Activated CD4-positive, alpha-beta T cell treated with anti-CD3 and anti-CD28 coated beads, Interleukin-2, amount 10 ng/mL, durations not matched to agents 7 days and 5 days (primary cell): ENCODE results near the gene DESI1. TPM values are rescaled to one million over a fixed set of nuclear protein-coding genes. Genes with fewer than 3 reads are reported as not detected.
A peak's percentile ranks its signal among the peaks of the same experiment; 100 is the strongest.
"Not testable (repeated sequence)": the region's sequence is repeated elsewhere in the genome, so short reads cannot be mapped to it uniquely, and the experiment has no call there.

Experiments
- CTCF ChIA-PET: fragments of 350-600 bp; sonication (Branson Sonifier 250); formaldehyde crosslinking; loops from one replicate; lab custom pipeline; 2021; ENCODE audit warnings: antibody characterized with exemption; lab: Charles Lee
- POLR2A ChIA-PET: fragments of 350-600 bp; sonication (Branson Sonifier 250); formaldehyde crosslinking; loops from one replicate; lab custom pipeline; 2021; ENCODE audit warnings: antibody characterized with exemption; lab: Charles Lee
- DNase-seq: peaks from one replicate; pipeline ENCODE4 v3.0.0-alpha.2; 2020
- H3K27ac Mint-ChIP-seq: one replicate; pipeline ENCODE4 v1.8.0; 2021; ENCODE audit warnings: mild to moderate bottlenecking, moderate library complexity, mixed read lengths
- H3K27me3 Mint-ChIP-seq: one replicate; pipeline ENCODE4 v1.8.0; 2021; ENCODE audit warnings: mixed read lengths
- H3K36me3 Mint-ChIP-seq: one replicate; pipeline ENCODE4 v1.8.0; 2021; ENCODE audit warnings: low read depth, mixed read lengths
- H3K4me1 Mint-ChIP-seq: one replicate; pipeline ENCODE4 v1.8.0; 2021; ENCODE audit warnings: mixed read lengths
- H3K4me3 Mint-ChIP-seq: one replicate; pipeline ENCODE4 v1.8.0; 2021; ENCODE audit warnings: mild to moderate bottlenecking, moderate library complexity, mixed read lengths
- H3K9me3 Mint-ChIP-seq: one replicate; pipeline ENCODE4 v1.8.0; 2021; ENCODE audit warnings: mixed read lengths
- total RNA-seq, 2 experiments: library from RNA; stranded (reverse); gene quantifications; one replicate each; pipeline ENCODE4 v1.2.3, GENCODE V29; 2021

DESI1 gene
- total RNA-seq, 2 experiments from 2014 or later, result 30.8 to 32.5 TPM

DNA sequence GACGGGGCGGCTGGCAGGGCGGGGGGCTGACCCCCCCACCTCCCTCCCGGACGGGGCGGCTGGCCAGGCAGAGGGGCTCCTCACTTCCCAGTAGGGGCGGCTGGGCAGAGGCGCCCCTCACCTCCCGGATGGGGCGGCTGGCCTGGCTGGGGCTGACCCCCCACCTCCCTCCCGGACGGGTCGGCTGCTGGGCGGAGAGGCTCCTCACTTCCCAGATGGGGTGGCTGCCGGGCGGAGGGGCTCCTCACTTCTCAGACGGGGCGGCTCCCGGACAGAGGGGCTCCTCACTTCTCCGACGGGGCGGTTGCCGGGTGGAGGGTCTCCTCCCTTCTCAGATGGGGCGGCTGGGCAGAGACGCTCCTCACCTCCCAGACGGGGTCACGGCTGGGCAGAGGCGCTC lies 10.3 kb upstream of the DESI1 start:
- CTCF ChIA-PET, H3K27me3 Mint-ChIP-seq, H3K27ac Mint-ChIP-seq, H3K4me3 Mint-ChIP-seq, DNase-seq, H3K4me1 Mint-ChIP-seq, POLR2A ChIA-PET, H3K9me3 Mint-ChIP-seq: not testable (repeated sequence)
- H3K36me3 Mint-ChIP-seq, result peaks cover 53% of the 10 kb centered on the region

DNA sequence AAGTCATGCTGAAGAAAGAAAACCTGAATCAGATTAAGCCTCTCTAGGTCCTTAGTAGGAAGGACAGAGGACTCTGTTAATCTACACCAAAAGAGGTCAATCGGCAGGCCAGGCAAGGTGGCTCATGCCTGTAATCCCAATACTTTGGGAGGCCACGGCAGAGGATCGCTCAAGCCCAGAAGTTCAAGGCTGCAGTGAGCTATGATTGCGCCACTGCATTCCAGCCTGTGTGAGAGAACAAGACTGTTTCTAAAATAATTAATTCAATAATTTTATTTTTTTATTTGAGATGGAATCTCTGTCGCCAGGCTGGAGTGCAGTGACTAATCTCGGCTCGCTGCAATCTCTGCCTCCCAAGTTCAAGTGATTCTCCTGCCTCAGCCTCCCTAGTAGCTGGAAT lies 4.7 kb upstream of the DESI1 start:
- Mint-ChIP-seq H3K9me3 (no peaks in the 10 kb centered on the region), H3K27me3 (no peaks in the 10 kb centered on the region), H3K4me1 (peaks cover 16% of the 10 kb centered on the region), H3K36me3 (peaks cover 51% of the 10 kb centered on the region), H3K4me3 (no peak overlapping the region), H3K27ac (no peak overlapping the region)
- ChIA-PET POLR2A (no interaction called here), CTCF (interaction anchor here (0.5 to 1.4 kb wide), 5 partner anchors 21 to 789 kb away, joined by 3 to 8 read pairs (median 3); no protein-coding TSS in a partner anchor)
- no peak for DNase-seq

DNA sequence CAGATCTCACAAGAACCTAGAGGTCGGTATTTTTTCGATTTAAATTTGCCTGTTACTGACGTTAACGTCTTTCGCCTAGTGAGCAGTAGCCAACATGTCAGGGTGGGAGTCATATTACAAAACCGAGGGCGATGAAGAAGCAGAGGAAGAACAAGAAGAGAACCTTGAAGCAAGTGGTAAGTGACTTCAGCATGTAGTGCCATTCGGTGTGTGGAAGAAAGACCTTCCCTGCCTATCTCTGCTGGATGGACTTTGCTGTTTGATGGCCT lies 1.0 kb upstream of the DESI1 start:
- no peak for DNase-seq
- H3K36me3 Mint-ChIP-seq, result peaks cover 23% of the 10 kb centered on the region
- peak overlapping the region; percentile 98 for H3K27ac Mint-ChIP-seq
- CTCF ChIA-PET, result interaction anchor here (0.6 kb wide), 1 partner anchor 82 kb away, joined by 3 read pairs; no protein-coding TSS in a partner anchor
- H3K4me3 Mint-ChIP-seq, result peak overlapping the region; percentile 97
- POLR2A ChIA-PET, result interaction anchor here (0.6 to 1.2 kb wide), 2 partner anchors 43 to 46 kb away, joined by 3 read pairs; no protein-coding TSS in a partner anchor
- H3K9me3 Mint-ChIP-seq, result no peaks in the 10 kb centered on the region
- H3K27me3 Mint-ChIP-seq, result no peaks in the 10 kb centered on the region
- H3K4me1 Mint-ChIP-seq, result peaks cover 38% of the 10 kb centered on the region

DNA sequence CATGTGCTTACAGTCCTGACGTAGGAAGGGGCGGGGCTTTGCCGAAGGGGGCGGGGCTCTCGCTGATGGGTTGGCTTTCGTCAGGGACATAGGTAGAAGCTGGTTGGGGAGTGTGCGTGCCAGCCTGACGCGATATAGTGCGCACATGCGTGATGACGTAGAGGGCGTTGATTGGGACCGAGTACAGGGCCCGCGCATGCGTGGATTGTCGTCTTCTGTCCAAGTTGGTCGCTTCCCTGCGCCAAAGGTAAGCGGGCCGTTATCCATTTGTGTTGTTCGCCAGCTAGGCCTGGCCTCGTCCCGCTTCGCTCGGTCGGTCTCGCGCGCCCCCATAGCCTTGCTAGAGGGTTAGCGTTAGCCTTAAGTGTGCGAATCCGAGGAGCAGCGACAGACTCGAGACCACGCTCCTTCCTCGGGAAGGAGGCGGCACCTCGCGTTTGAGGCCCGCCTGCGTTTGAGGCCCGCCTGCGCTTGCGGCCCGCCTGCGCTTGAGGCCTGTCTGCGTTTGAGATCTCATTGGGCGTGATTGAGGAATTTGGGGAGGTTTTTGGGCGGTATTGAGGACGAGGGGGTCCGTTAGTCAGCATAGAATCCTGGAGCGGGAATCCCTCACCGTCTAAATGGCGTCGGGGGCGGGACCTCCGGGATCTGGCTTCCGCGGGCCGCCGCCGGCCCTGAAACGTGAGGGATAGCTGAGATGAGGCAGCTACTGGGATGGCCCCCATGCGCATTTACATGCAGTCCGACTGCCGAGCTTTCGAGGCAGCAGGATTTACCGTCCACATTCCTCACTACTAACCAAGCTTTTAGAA lies 462 bp upstream of the DESI1 start, which contains the start of gene XRCC6:
XRCC6 (plus strand) TSS at position 197 of the 812 bp plus-strand sequence. CDS start 710 bp downstream, outside the sequence.
- DNase-seq, result peak; percentile 100
- Mint-ChIP-seq H3K9me3 (no peaks in the 10 kb centered on the region), H3K36me3 (peaks cover 25% of the 10 kb centered on the region), H3K27ac (peak within 1 kb of the TSS; percentile 98), H3K27me3 (no peaks in the 10 kb centered on the region), H3K4me1 (peaks cover 41% of the 10 kb centered on the region), H3K4me3 (peak within 1 kb of the TSS; percentile 97)
- ChIA-PET CTCF (interaction anchor here (0.6 to 0.8 kb wide), 3 partner anchors 46 to 83 kb away, joined by 3 read pairs; no protein-coding TSS in a partner anchor), POLR2A (interaction anchor here (0.6 to 2.7 kb wide), 8 partner anchors 18 to 669 kb away, joined by 3 to 8 read pairs (median 3); partner anchors contain the start of genes PMM1, RANGAP1 and TEF)

DNA sequence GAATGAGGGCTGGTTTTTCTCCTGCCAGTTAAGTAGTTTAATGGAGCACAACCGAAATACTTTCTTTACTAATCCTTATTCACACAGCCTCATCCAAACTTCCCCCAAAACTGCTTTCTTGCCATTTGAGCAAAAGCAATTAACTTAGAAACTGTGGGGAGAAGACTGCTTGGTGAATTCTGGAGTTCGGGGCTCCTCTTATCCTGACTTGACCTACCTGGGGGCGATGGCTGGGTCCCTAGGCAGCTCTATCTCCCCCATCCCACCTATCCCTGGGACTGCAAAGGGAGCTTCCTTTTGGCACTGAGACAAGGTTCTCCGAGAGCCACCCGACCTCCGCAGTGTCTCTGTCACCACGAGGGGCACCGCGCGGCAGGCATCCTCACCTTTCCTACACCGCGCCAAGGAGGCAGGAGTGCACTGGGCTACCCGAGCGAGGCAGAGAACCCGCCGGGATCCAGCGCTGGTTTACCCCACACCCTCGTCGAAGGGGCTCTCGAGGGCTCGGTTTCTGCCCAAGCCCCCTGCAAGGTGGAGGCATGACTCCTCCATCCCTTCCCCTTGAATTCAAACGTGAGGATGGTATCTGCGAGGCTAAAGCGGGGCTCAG lies 759 bp downstream of the DESI1 start:
- peak overlapping the region; percentile 98 for H3K27ac Mint-ChIP-seq
- no peaks in the 10 kb centered on the region for H3K27me3 Mint-ChIP-seq
- ChIA-PET POLR2A (interaction anchor here (2.7 kb wide), 1 partner anchor 30 kb away, joined by 8 read pairs; the partner anchor contains the start of gene PMM1), CTCF (interaction anchor here (0.6 to 1.8 kb wide), 4 partner anchors 23 to 95 kb away, joined by 3 to 7 read pairs (median 4); no protein-coding TSS in a partner anchor)
- peak; percentile 50 for DNase-seq
- H3K9me3 Mint-ChIP-seq, result no peaks in the 10 kb centered on the region
- H3K4me1 Mint-ChIP-seq, result peaks cover 43% of the 10 kb centered on the region
- H3K36me3 Mint-ChIP-seq, result peaks cover 21% of the 10 kb centered on the region
- H3K4me3 Mint-ChIP-seq, result peak overlapping the region; percentile 97

DNA sequence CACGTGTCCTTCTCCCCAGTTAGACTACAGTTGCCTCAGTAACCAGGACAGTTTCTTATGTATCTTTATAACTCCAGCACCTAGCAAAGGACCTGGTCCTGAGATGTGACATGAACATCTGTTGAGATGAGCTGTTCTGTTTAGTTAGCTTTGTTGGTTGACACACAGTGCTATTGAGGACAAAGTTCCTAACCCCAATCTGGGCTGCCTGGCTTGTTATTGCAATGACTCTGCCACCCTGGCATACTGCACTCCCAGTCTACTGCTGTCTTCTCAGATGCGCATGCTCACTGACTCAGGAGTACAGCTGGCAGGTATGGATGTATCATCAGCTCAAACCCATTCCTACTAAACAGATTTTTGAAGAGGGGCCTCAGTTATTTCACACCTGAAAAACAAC lies 7.4 kb downstream of the DESI1 start:
- CTCF ChIA-PET, result interaction anchor here (0.8 kb wide), 1 partner anchor 37 kb away, joined by 3 read pairs; no protein-coding TSS in a partner anchor
- H3K27me3 Mint-ChIP-seq, result no peaks in the 10 kb centered on the region
- H3K4me3 Mint-ChIP-seq, result no peak overlapping the region
- no peaks in the 10 kb centered on the region for H3K9me3 Mint-ChIP-seq
- POLR2A ChIA-PET, result no interaction called here
- peaks cover 13% of the 10 kb centered on the region for H3K36me3 Mint-ChIP-seq
- H3K4me1 Mint-ChIP-seq, result peaks cover 16% of the 10 kb centered on the region
- no peak overlapping the region for H3K27ac Mint-ChIP-seq
- no peak for DNase-seq

DNA sequence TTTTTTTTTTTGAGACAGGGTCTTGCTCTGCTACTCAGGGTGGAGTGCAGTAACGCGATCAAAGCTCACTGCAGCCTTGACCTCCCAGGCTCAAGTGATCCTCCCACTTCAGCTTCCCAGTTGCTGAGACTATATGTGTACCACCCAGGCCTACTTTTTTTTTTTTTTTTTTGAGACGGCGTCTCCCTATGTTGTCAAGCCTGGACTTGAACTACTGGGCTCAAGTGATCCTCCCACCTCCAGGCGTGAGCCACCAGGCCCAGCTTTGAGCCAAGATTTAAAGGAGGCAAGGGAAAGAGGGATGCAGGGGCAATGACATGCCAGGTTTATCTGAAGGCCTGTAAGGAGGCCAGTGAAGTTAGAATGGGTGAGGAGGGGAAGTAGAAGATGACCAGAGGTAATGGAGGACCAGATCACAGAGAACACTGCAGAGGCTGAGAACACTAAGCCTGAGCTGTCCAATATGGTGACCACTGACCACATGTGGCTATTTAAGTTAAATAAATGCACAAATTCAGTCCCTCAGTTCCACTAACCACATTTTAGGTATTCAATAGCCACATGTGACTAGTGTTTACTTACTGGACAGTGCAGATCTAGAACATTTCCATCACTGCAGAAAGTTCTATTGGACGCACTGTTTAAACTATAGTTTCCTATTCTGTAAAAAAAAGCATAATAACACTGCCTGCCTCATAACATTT lies 8.1 kb downstream of the DESI1 start:
- CTCF ChIA-PET, result interaction anchor here (0.6 to 0.8 kb wide), 5 partner anchors 36 to 1671 kb away, joined by 3 to 4 read pairs (median 3); partner anchors contain the start of gene WBP2NL
- DNase-seq, result no peak
- peaks cover 13% of the 10 kb centered on the region for H3K4me1 Mint-ChIP-seq
- H3K4me3 Mint-ChIP-seq, result no peak overlapping the region
- no peaks in the 10 kb centered on the region for H3K27me3 Mint-ChIP-seq
- H3K9me3 Mint-ChIP-seq, result no peaks in the 10 kb centered on the region
- H3K36me3 Mint-ChIP-seq, result peaks cover 15% of the 10 kb centered on the region
- H3K27ac Mint-ChIP-seq, result no peak overlapping the region
- POLR2A ChIA-PET, result no interaction called here

DNA sequence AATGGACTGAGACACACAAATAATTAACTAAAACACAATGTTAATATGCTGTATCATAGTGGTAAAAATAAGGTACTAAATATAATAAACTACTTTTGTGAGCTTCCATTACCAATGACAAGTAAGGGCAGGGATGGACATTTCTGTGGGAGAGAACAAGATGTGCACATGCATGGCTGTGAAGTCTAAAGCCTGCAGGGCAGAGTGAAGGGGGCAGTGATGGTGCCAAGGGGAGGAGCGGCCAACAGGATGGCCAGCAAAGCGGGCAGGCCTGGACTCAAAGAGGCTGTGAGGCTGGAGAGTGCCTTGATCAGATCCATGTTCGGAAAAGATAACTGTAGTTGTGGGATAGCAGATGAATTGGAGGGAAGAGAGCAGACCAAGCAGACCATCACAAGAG lies 12.5 kb downstream of the DESI1 start:
- DNase-seq, result no peak
- no peaks in the 10 kb centered on the region for H3K27me3 Mint-ChIP-seq
- no peak overlapping the region for H3K27ac Mint-ChIP-seq
- no peak overlapping the region for H3K4me3 Mint-ChIP-seq
- ChIA-PET CTCF (interaction anchor here (1.1 to 1.2 kb wide), 2 partner anchors 11 to 59 kb away, joined by 3 to 4 read pairs; no protein-coding TSS in a partner anchor), POLR2A (no interaction called here)
- H3K4me1 Mint-ChIP-seq, result peaks cover 20% of the 10 kb centered on the region
- peaks cover 43% of the 10 kb centered on the region for H3K36me3 Mint-ChIP-seq
- no peaks in the 10 kb centered on the region for H3K9me3 Mint-ChIP-seq

DNA sequence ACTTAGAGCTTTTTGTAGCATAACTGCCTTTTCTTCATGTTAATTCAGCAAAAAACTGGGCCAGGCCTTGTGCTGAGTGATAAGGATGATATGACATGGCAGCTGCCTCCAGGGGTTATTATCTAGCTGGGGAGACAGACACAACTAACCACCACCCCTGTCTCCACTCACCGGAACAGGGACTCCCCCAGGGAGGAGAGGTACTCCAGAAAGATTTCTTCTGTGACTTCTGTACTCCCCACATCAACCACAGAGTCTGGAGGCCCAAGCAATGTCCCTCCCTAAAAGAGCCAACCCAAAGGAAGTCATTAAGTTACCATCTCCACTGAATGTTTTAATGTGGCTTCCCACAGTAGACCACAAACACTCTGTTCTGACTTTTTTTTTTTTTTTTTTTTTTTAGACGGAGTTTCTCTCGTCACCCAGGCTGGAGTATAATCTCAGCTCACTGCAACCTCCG lies 16.9 kb downstream of the DESI1 start:
- peak overlapping the region; percentile 38 for H3K4me3 Mint-ChIP-seq
- peak overlapping the region; percentile 65 for H3K27ac Mint-ChIP-seq
- H3K9me3 Mint-ChIP-seq, result no peaks in the 10 kb centered on the region
- DNase-seq, result peak; percentile 80
- POLR2A ChIA-PET, result interaction anchor here (0.6 to 1.0 kb wide), 3 partner anchors 13 to 136 kb away, joined by 3 to 5 read pairs (median 4); partner anchors contain the start of genes DESI1 and XRCC6
- CTCF ChIA-PET, result interaction anchor here (0.6 to 1.3 kb wide), 4 partner anchors 13 to 436 kb away, joined by 3 to 4 read pairs (median 3); no protein-coding TSS in a partner anchor
- H3K27me3 Mint-ChIP-seq, result no peaks in the 10 kb centered on the region
- peaks cover 59% of the 10 kb centered on the region for H3K36me3 Mint-ChIP-seq
- peaks cover 34% of the 10 kb centered on the region for H3K4me1 Mint-ChIP-seq

DNA sequence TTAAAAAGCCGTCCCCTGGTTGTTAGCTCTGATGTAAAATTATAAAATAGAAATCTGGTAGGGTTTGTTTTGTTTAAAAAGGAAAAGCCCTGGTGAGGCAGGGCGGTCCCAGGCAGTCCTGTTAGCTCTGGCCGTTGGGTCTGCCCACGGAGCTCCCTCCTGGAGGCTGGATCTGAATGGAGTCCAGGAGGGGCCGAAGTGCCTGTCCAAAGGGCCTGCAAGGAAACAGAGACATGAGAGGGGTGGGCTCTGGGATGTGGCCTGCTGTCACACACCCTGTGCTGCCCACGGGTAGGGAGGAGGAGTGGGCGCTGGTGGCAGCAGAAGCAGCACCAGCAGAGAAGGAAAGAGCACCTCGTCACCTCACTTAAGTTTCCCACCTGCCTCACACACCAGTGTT lies 19.9 kb downstream of the DESI1 start:
- Mint-ChIP-seq H3K27me3 (no peaks in the 10 kb centered on the region), H3K4me1 (peaks cover 37% of the 10 kb centered on the region), H3K27ac (no peak overlapping the region), H3K36me3 (peaks cover 44% of the 10 kb centered on the region), H3K9me3 (no peaks in the 10 kb centered on the region), H3K4me3 (no peak overlapping the region)
- ChIA-PET POLR2A (no interaction called here), CTCF (no interaction called here)
- no peak for DNase-seq

DNA sequence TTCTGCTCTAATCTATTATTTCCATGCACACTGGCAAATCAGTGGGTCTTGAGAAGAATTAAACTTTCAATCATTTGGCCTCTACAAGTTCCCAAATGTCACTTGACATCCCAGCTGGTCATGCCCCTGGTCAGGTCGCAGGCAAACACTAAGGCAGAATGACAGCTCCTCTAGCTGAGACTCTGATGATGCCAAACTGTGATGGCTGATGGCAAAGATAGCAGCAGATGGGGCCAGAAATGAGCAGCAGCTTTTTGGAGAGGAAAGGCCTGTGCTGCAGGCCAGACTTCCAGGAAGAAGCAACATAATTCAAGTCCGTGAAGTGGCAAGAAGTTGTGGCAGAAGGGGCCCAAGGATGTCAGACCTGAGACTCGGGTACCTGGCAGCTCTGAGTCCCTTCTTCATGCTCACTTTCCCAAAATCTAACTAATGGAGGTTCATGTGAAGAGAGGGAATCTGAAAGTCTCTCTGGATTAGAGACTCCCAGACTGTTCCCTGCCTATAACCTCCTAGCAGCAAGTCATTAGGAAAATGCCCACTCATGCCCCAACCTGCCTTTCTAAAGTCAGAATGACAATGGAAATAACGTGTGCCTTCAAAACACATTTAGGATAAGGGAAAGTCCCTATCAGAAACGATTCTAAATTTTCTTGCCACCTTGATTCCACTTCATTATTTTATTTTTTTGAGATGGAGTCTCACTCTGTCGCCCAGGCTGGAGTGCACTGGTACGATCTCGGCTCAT lies 21.8 kb downstream of the DESI1 start:
- H3K27ac Mint-ChIP-seq, result no peak overlapping the region
- H3K36me3 Mint-ChIP-seq, result peaks cover 25% of the 10 kb centered on the region
- no peaks in the 10 kb centered on the region for H3K9me3 Mint-ChIP-seq
- H3K4me1 Mint-ChIP-seq, result peaks cover 24% of the 10 kb centered on the region
- H3K27me3 Mint-ChIP-seq, result no peaks in the 10 kb centered on the region
- DNase-seq, result no peak
- POLR2A ChIA-PET, result no interaction called here
- CTCF ChIA-PET, result interaction anchor here (1.0 kb wide), 1 partner anchor 10 kb away, joined by 3 read pairs; the partner anchor contains the start of gene PMM1
- no peak overlapping the region for H3K4me3 Mint-ChIP-seq
